Endodermal cell (in vitro differentiated cells): ENCODE data around the gene HOXC9. TPM values are rescaled to one million over a fixed set of nuclear protein-coding genes. Genes with fewer than 3 reads are reported as not detected.

ENCODE experiments used
- DNase-seq: peaks from one replicate; pipeline ENCODE4 v3.0.0-alpha.2; 2017
- H3K27ac ChIP-seq: 2 replicates; pipeline ENCODE4 v1.5.1; 2013; ENCODE audit warnings: mild to moderate bottlenecking, low read depth, low read length, moderate library complexity
- H3K27me3 ChIP-seq: 2 replicates; pipeline ENCODE4 v1.6.1; 2013; ENCODE audit warnings: mild to moderate bottlenecking, low read length, moderate library complexity; ENCODE audit not compliant: insufficient read depth, control insufficient read depth, poor library complexity, severe bottlenecking
- H3K36me3 ChIP-seq: 2 replicates; pipeline ENCODE4 v1.7.0; 2013; ENCODE audit warnings: mild to moderate bottlenecking, low read length, moderate library complexity; ENCODE audit not compliant: control insufficient read depth, insufficient read depth
- H3K4me1 ChIP-seq: one replicate; pipeline ENCODE4 v1.7.0; 2013; ENCODE audit warnings: low read length; ENCODE audit not compliant: control insufficient read depth, insufficient read depth
- H3K4me3 ChIP-seq: 2 replicates; pipeline ENCODE4 v1.5.1; 2013; ENCODE audit warnings: mild to moderate bottlenecking, low read length, moderate library complexity
- H3K9ac ChIP-seq: 2 replicates; pipeline ENCODE4 v1.6.1; 2013; ENCODE audit warnings: mild to moderate bottlenecking, low read length, moderate library complexity; ENCODE audit not compliant: poor library complexity, severe bottlenecking; ENCODE audit errors: extremely low read depth
- H3K9me3 ChIP-seq: 2 replicates; pipeline ENCODE4 v1.6.1; 2013; ENCODE audit warnings: mild to moderate bottlenecking, low read length, moderate library complexity; ENCODE audit not compliant: control insufficient read depth
- H3K27ac Mint-ChIP-seq: 2 replicates; pipeline ENCODE4 v1.8.0; 2020; ENCODE audit warnings: mixed read lengths
- H3K27me3 Mint-ChIP-seq: 2 replicates; pipeline ENCODE4 v1.8.0; 2021; ENCODE audit warnings: mild to moderate bottlenecking, mixed read lengths; ENCODE audit not compliant: insufficient read depth
- H3K36me3 Mint-ChIP-seq: 2 replicates; pipeline ENCODE4 v1.8.0; 2020; ENCODE audit warnings: low read depth, mixed read lengths
- H3K4me1 Mint-ChIP-seq: 2 replicates; pipeline ENCODE4 v1.8.0; 2020; ENCODE audit warnings: mixed read lengths
- H3K4me3 Mint-ChIP-seq: 2 replicates; pipeline ENCODE4 v1.8.0; 2020; ENCODE audit warnings: mild to moderate bottlenecking, moderate library complexity, mixed read lengths
- H3K9me3 Mint-ChIP-seq: 2 replicates; pipeline ENCODE4 v1.8.0; 2020; ENCODE audit warnings: mild to moderate bottlenecking, mixed read lengths
- WGBS, 2 experiments: methylation state at CpG; one replicate each; pipeline versions ENCODE4 v1.1.5 to v1.1.7; 2013; ENCODE audit warnings: missing lambda C conversion rate in 2 of 2, mixed read lengths in 1 of 2; ENCODE audit not compliant: insufficient coverage in 1 of 2, insufficient read length in 1 of 2; 5-methylcytosine and 5-hydroxymethylcytosine counted together
- total RNA-seq, 2 donors: library from RNA; stranded (reverse); fragmentation: NEBNext Ultra II Directional in 1 of 2; extraction: Animal tissue kit (Norgen Biotek cat#: 25700) in 1 of 2; gene quantifications; 2 replicates in 1 of 2; 3 replicates in 1 of 2; pipeline ENCODE4 v1.2.1, GENCODE V29; 2021
- TF ChIP-seq, protein P1 (sequence below): fragments of 200-600 bp; sonication (generic); conservative IDR thresholded peaks from 2 replicates; pipeline ENCODE4 v1.5.0; 2021; ENCODE audit warnings: antibody characterized with exemption, mild to moderate bottlenecking

HOXC9 gene
- total RNA-seq, 2 donors from 2014 or later: not detected

DNA sequence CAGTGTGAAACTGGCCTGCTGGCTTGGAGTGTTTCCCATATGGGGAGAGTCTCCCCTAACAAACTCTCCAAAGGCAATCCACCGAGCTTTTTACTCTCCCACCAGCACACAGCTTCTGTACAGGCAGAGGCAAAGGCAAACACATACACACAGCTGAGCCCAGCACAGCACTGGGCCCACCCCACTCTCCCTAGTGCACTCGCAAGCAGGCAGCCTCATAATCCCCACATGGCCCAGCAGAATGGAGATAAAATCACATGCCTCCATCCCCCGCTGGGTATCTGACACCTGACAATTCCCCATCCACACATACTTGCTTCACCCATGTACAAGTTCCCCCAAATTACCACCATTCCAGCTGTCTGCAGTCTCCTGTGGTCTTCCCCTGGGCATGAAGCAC lies 41.8 kb upstream of the HOXC9 start:
- Mint-ChIP-seq H3K36me3 (no peaks in the 10 kb centered on the region), H3K4me3 (no peak overlapping the region), H3K9me3 (no peaks in the 10 kb centered on the region), H3K27me3 (peaks cover 99% of the 10 kb centered on the region), H3K27ac (no peak overlapping the region), H3K4me1 (no peaks in the 10 kb centered on the region)
- Histone ChIP-seq H3K36me3 (no peaks in the 10 kb centered on the region), H3K27ac (no peak overlapping the region), H3K9me3 (peaks cover 16% of the 10 kb centered on the region), H3K27me3 (peaks cover 100% of the 10 kb centered on the region), H3K9ac (no peak overlapping the region), H3K4me3 (no peak overlapping the region), H3K4me1 (no peaks in the 10 kb centered on the region)
- DNase-seq: no peak
- TF ChIP-seq, protein P1, sequence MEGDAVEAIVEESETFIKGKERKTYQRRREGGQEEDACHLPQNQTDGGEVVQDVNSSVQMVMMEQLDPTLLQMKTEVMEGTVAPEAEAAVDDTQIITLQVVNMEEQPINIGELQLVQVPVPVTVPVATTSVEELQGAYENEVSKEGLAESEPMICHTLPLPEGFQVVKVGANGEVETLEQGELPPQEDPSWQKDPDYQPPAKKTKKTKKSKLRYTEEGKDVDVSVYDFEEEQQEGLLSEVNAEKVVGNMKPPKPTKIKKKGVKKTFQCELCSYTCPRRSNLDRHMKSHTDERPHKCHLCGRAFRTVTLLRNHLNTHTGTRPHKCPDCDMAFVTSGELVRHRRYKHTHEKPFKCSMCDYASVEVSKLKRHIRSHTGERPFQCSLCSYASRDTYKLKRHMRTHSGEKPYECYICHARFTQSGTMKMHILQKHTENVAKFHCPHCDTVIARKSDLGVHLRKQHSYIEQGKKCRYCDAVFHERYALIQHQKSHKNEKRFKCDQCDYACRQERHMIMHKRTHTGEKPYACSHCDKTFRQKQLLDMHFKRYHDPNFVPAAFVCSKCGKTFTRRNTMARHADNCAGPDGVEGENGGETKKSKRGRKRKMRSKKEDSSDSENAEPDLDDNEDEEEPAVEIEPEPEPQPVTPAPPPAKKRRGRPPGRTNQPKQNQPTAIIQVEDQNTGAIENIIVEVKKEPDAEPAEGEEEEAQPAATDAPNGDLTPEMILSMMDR: no peak
- 7 to 34% methylated on average over 2 to 3 of the region's 3 CpGs for WGBS, 2 experiments

DNA sequence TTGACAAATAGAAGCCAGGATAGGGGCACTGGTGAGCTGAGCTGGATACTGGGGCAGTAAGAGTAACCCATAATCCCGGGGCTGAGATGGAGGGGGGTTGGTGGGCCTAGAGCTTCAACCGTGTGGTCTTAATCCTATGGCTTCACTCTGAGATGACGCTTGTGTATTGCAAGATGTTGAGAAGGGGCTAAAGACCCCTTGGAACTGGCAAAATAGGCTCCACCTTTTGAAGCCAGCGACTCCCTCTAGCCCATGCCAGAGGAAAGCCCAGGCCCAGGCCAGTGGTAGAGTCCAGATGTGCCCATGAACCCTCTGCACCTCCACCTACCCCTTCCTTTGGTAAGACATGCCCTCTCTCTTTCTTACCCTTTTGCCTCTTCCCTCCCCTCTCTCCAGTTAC lies 40.6 kb upstream of the HOXC9 start:
- H3K27ac ChIP-seq: no peak overlapping the region
- peaks cover 99% of the 10 kb centered on the region for H3K27me3 Mint-ChIP-seq
- no peaks in the 10 kb centered on the region for H3K9me3 Mint-ChIP-seq

DNA sequence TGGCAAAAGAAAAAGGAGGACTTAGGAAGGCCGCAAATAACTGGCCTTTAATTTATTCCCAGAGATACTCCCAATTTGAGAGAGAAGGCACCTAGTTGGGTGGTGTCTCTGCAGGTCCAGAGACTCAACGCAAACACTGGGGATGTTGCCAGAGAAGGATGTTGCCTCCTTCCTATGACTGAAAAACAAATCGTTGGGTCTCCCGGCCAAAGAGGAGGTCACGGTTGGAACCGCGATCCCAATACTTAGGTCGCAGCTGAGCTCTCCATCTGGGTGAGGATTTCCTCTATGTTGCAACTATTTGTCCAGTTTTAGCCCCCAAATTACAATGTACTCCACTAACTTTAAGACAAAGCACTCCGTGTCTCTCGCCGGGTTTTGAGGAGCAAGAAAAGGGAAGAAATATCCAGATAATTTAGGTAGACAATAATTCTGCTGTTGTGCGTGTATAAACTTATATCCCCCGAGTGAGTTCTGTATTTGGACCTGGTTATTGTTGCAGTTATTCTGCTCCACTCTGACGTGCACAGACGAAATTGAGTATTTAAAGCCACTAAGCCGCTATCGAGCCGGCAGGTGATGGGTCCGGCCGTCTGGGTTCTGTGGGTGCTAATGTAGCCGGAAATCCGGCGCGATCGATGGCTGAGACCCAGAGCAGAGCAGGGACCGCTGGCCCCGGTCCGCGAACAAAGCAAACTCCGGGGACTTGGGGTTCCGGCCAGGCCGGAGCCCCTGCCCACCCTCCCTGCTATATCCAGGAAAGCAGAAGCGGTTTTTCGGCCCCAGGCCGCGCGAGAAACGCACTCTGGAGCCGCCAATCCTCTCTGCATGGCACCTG lies 39.6 kb upstream of the HOXC9 start:
- Histone ChIP-seq H3K27me3 (peaks cover 100% of the 10 kb centered on the region), H3K9me3 (peaks cover 4% of the 10 kb centered on the region), H3K36me3 (no peaks in the 10 kb centered on the region), H3K27ac (no peak overlapping the region), H3K4me1 (no peaks in the 10 kb centered on the region), H3K4me3 (no peak overlapping the region), H3K9ac (no peak overlapping the region)
- no peaks in the 10 kb centered on the region for H3K36me3 Mint-ChIP-seq
- peaks cover 100% of the 10 kb centered on the region for H3K27me3 Mint-ChIP-seq
- TF ChIP-seq, protein P1: no peak
- DNase-seq: peak; percentile 76
- H3K4me1 Mint-ChIP-seq: no peaks in the 10 kb centered on the region
- 28 to 50% methylated on average over 10 to 39 of the region's 39 CpGs for WGBS, 2 experiments
- H3K9me3 Mint-ChIP-seq: no peaks in the 10 kb centered on the region
- H3K27ac Mint-ChIP-seq: no peak overlapping the region
- no peak overlapping the region for H3K4me3 Mint-ChIP-seq

More for the DNA sequence above, 40.6 kb upstream of the HOXC9 start:
- Mint-ChIP-seq H3K4me1 (no peaks in the 10 kb centered on the region), H3K36me3 (no peaks in the 10 kb centered on the region), H3K4me3 (no peak overlapping the region), H3K27ac (no peak overlapping the region)
- H3K4me3 ChIP-seq: no peak overlapping the region
- H3K9ac ChIP-seq: no peak overlapping the region
- TF ChIP-seq, protein P1: no peak
- DNase-seq: no peak
- H3K36me3 ChIP-seq: no peaks in the 10 kb centered on the region
- peaks cover 100% of the 10 kb centered on the region for H3K27me3 ChIP-seq
- WGBS, 2 experiments: 31 to 32% methylated on average over 2 to 4 of the region's 4 CpGs
- H3K9me3 ChIP-seq: peaks cover 10% of the 10 kb centered on the region
- no peaks in the 10 kb centered on the region for H3K4me1 ChIP-seq
